ENCODE results near the gene PTPN1. TPM values are rescaled to one million over a fixed set of nuclear protein-coding genes. Genes with fewer than 3 reads are reported as not detected.

Gene PTPN1
- total RNA-seq, 1 donor from 2014 or later: 30.3 TPM

DNA sequence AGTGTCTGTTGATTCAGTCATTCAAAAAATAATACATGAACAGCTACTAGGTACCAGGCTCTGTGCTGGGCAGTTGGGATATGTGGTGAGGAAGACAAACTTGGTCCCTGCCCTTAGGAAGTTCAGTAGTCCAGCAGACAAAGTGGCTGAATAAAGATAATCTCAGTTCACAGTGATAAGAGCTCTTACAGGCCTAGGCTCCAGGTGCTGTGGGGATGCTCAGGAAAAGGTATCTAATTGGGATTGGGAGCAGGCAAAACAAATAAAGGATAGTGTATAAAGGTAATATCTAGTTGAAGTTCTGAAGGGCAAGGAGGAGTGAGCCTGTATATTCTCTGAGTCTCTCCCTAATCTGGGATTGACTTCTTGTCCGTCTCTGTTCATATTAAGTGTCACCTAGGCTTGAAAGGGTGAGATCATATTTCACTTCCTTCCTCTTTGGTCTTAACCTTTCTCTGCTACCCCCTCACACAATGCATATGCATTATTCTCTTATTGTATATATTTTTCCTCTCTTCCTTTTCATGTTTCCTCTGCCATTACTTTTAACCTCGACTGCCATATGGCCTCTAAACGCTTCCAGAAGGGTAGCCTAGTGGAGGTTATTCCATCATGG is 13.5 kb downstream of the PTPN1 start:
- Mint-ChIP-seq H3K9me3 (ENCODE audit: low read depth) (no peaks in the 10 kb centered on the region), H3K4me1 (ENCODE audit: low read depth) (peaks cover 46% of the 10 kb centered on the region), H3K27me3 (ENCODE audit: low read depth) (no peaks in the 10 kb centered on the region), H3K36me3 (ENCODE audit: low read depth) (no peaks in the 10 kb centered on the region), H3K4me3 (ENCODE audit: unreplicated experiment) (no peak overlapping the region), H3K27ac (ENCODE audit: unreplicated experiment) (no peak overlapping the region)
- no peak for TF ChIP-seq CTCF (IDR thresholded peaks at IDR 0.05)
- no peak for DNase-seq (ENCODE audit: low spot score)

- H3K9me3 Mint-ChIP-seq (ENCODE audit: low read depth): no peaks in the 10 kb centered on the region
- no peak for TF ChIP-seq CTCF (IDR thresholded peaks at IDR 0.05)
- H3K36me3 Mint-ChIP-seq (ENCODE audit: low read depth): no peaks in the 10 kb centered on the region
- no peaks in the 10 kb centered on the region for H3K27me3 Mint-ChIP-seq (ENCODE audit: low read depth)
- peaks cover 36% of the 10 kb centered on the region for H3K4me1 Mint-ChIP-seq (ENCODE audit: low read depth)
- H3K4me3 Mint-ChIP-seq (ENCODE audit: unreplicated experiment): no peak overlapping the region
- H3K27ac Mint-ChIP-seq (ENCODE audit: unreplicated experiment): no peak overlapping the region
- DNase-seq (ENCODE audit: low spot score): no peak
Measured at GRCh38 chr20:50525681-50526080, 15.5 kb downstream of the PTPN1 start.

GRCh38 chr20:50526403-50526989 is 16.3 kb downstream of the PTPN1 start:
- no peak for DNase-seq (ENCODE audit: low spot score)
- Mint-ChIP-seq H3K36me3 (ENCODE audit: low read depth) (no peaks in the 10 kb centered on the region), H3K4me3 (ENCODE audit: unreplicated experiment) (no peak overlapping the region), H3K27me3 (ENCODE audit: low read depth) (no peaks in the 10 kb centered on the region), H3K9me3 (ENCODE audit: low read depth) (no peaks in the 10 kb centered on the region), H3K4me1 (ENCODE audit: low read depth) (peaks cover 27% of the 10 kb centered on the region), H3K27ac (ENCODE audit: unreplicated experiment) (no peak overlapping the region)
- TF ChIP-seq CTCF (IDR thresholded peaks at IDR 0.05): no peak

- no peaks in the 10 kb centered on the region for H3K36me3 Mint-ChIP-seq (ENCODE audit: low read depth)
- no peak overlapping the region for H3K4me3 Mint-ChIP-seq (ENCODE audit: unreplicated experiment)
- no peaks in the 10 kb centered on the region for H3K27me3 Mint-ChIP-seq (ENCODE audit: low read depth)
- H3K27ac Mint-ChIP-seq (ENCODE audit: unreplicated experiment): no peak overlapping the region
- H3K9me3 Mint-ChIP-seq (ENCODE audit: low read depth): no peaks in the 10 kb centered on the region
- no peak for TF ChIP-seq CTCF (IDR thresholded peaks at IDR 0.05)
- DNase-seq (ENCODE audit: low spot score): no peak
- H3K4me1 Mint-ChIP-seq (ENCODE audit: low read depth): peaks cover 21% of the 10 kb centered on the region
Measured at GRCh38 chr20:50527068-50527605, 17.0 kb downstream of the PTPN1 start.

DNA sequence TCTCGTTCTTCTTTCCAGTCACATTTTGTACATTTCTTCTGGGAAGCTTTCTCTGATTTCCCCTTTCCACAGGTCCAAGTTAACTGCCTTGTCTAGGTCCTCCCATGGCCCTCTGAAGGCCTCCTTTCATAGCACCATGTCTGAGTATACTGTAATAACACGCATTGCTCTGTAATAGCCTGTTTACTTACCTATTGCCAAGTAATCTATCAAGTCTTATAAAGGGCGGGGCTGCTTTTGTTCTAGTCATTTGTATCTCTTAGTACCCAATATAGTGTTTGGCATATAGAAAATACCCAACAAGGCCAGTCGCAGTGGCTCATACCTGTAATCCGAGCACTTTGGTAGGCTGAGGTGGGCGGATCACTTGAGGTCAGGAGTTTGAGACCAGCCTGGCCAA is 17.9 kb downstream of the PTPN1 start:
- no peak overlapping the region for H3K27ac Mint-ChIP-seq (ENCODE audit: unreplicated experiment)

More for the DNA sequence above, 17.9 kb downstream of the PTPN1 start:
- no peak for TF ChIP-seq CTCF (IDR thresholded peaks at IDR 0.05)
- Mint-ChIP-seq H3K9me3 (ENCODE audit: low read depth) (no peaks in the 10 kb centered on the region), H3K4me1 (ENCODE audit: low read depth) (peaks cover 27% of the 10 kb centered on the region), H3K4me3 (ENCODE audit: unreplicated experiment) (no peak overlapping the region), H3K27me3 (ENCODE audit: low read depth) (no peaks in the 10 kb centered on the region), H3K36me3 (ENCODE audit: low read depth) (no peaks in the 10 kb centered on the region)
- DNase-seq (ENCODE audit: low spot score): no peak

Measured in chondrocyte (in vitro differentiated cells).